HG03571 (cell line): Measurements from ENCODE around the gene APOC4.

Experiments
- ATAC-seq: cut with Tn5 transposase; IDR thresholded peaks from one replicate; pipeline ENCODE4 v1.9.1; 2021; ENCODE audit not compliant: unreplicated experiment

Gene APOC4

DNA sequence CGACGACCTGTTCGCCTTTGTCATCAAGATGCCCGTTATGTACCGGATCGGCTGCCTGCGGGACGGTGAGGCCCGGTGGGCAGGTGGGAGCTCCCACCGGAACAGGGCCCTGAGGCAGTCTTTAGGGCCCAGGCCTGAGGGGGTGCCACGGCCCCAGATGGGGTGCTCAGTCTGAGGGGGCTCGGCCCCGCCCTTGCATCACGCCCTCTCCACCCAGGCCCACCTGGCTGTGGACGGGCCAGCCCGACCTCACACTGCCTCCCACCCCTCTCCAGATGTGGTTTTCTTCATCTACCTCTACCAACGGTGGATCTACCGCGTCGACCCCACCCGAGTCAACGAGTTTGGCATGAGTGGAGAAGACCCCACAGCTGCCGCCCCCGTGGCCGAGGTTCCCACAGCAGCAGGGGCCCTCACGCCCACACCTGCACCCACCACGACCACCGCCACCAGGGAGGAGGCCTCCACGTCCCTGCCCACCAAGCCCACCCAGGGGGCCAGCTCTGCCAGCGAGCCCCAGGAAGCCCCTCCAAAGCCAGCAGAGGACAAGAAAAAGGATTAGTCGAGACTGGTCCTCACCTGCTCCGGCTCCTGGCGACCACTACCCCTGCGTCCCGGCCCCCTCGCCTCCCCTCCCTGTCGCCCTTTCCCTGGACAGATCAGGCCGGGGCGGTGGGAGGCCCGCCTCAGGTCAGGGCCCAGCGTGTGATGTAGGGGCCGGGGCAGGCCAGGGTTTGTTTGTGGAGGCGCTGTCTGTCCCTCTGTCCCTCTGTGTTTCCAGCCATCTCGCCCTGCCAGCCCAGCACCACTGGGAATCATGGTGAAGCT, 50.5 kb downstream of the APOC4 start:
- ATAC-seq: no peak

GRCh38 chr19:44993526-44993925, 51.5 kb downstream of the APOC4 start:
- no peak for ATAC-seq

- ATAC-seq: no peak
Observed at GRCh38 chr19:44993926-44994537, 52.0 kb downstream of the APOC4 start.
